ENCODE results near the gene HES5.

- no peak for TF ChIP-seq CTCF (IDR thresholded peaks at IDR 0.05; ENCODE audit: insufficient read depth, low read length, poor library complexity, severe bottlenecking)
- no peak for TF ChIP-seq EZH2phosphoT487 (conservative IDR thresholded peaks at IDR 0.05; ENCODE audit: low read length)
These were observed 10.9 kb upstream of the HES5 start for GRCh38 chr1:2540816-2541492.

Measured in SU-DHL-6 (cell line).